ENCODE data around the gene NDUFB8. TPM values are rescaled to one million over a fixed set of nuclear protein-coding genes. Genes with fewer than 3 reads are reported as not detected.

NDUFB8 gene
- total RNA-seq, 1 experiment from 2014 or later: 143 TPM

- Histone ChIP-seq H3K9me3 (no peaks in the 10 kb centered on the region), H3K27me3 (no peaks in the 10 kb centered on the region), H3K36me3 (no peaks in the 10 kb centered on the region), H3K4me3 (no peak overlapping the region)
- no peak for DNase-seq
These were observed 39.1 kb downstream of the NDUFB8 start for GRCh38 chr10:100490531-100490930.

- no peaks in the 10 kb centered on the region for H3K27me3 ChIP-seq
- DNase-seq: no peak
- no peaks in the 10 kb centered on the region for H3K36me3 ChIP-seq
- no peaks in the 10 kb centered on the region for H3K9me3 ChIP-seq
- H3K4me3 ChIP-seq: no peak overlapping the region
These were observed 40.3 kb downstream of the NDUFB8 start for GRCh38 chr10:100489396-100489795.

GRCh38 chr10:100487529-100487928 lies 42.1 kb downstream of the NDUFB8 start:
- H3K4me3 ChIP-seq: no peak overlapping the region
- H3K27me3 ChIP-seq: peaks cover 7% of the 10 kb centered on the region
- no peaks in the 10 kb centered on the region for H3K36me3 ChIP-seq
- H3K9me3 ChIP-seq: no peaks in the 10 kb centered on the region
- DNase-seq: no peak

- Histone ChIP-seq H3K27me3 (peaks cover 20% of the 10 kb centered on the region), H3K36me3 (no peaks in the 10 kb centered on the region), H3K4me3 (no peak overlapping the region), H3K9me3 (no peaks in the 10 kb centered on the region; the same call in 1 of the 2 replicates)
- DNase-seq: no peak
These were observed 43.7 kb downstream of the NDUFB8 start for GRCh38 chr10:100485801-100486495.

GRCh38 chr10:100485366-100485765 lies 44.3 kb downstream of the NDUFB8 start:
- H3K9me3 ChIP-seq: no peaks in the 10 kb centered on the region; the same call in 1 of the 2 replicates
- peaks cover 26% of the 10 kb centered on the region for H3K27me3 ChIP-seq
- no peak for DNase-seq
- H3K4me3 ChIP-seq: no peak overlapping the region
- no peaks in the 10 kb centered on the region for H3K36me3 ChIP-seq

GRCh38 chr10:100483876-100484666 lies 45.6 kb downstream of the NDUFB8 start:
- Histone ChIP-seq H3K4me3 (no peak overlapping the region), H3K27me3 (peaks cover 39% of the 10 kb centered on the region), H3K36me3 (no peaks in the 10 kb centered on the region), H3K9me3 (no peaks in the 10 kb centered on the region; the same call in 1 of the 2 replicates)
- DNase-seq: no peak

GRCh38 chr10:100482834-100483185 lies 46.9 kb downstream of the NDUFB8 start:
- H3K27me3 ChIP-seq: peaks cover 47% of the 10 kb centered on the region
- DNase-seq: no peak
- no peak overlapping the region for H3K4me3 ChIP-seq
- H3K9me3 ChIP-seq: no peaks in the 10 kb centered on the region; the same call in 1 of the 2 replicates
- H3K36me3 ChIP-seq: no peaks in the 10 kb centered on the region

GRCh38 chr10:100482181-100482833 lies 47.4 kb downstream of the NDUFB8 start:
- no peaks in the 10 kb centered on the region for H3K36me3 ChIP-seq
- H3K9me3 ChIP-seq: no peaks in the 10 kb centered on the region; the same call in 1 of the 2 replicates
- peak; percentile 56 for DNase-seq
- H3K27me3 ChIP-seq: peaks cover 47% of the 10 kb centered on the region
- peak overlapping the region; percentile 13 for H3K4me3 ChIP-seq

- Histone ChIP-seq H3K4me3 (peak overlapping the region; percentile 33), H3K27me3 (peaks cover 47% of the 10 kb centered on the region), H3K36me3 (no peaks in the 10 kb centered on the region), H3K9me3 (no peaks in the 10 kb centered on the region; the same call in 1 of the 2 replicates)
- peak; percentile 70 for DNase-seq
These were observed 48.1 kb downstream of the NDUFB8 start for GRCh38 chr10:100481462-100482081.

- Histone ChIP-seq H3K9me3 (no peaks in the 10 kb centered on the region; the same call in 1 of the 2 replicates), H3K4me3 (no peak overlapping the region), H3K36me3 (no peaks in the 10 kb centered on the region), H3K27me3 (peaks cover 47% of the 10 kb centered on the region)
- no peak for DNase-seq
These were observed 49.7 kb downstream of the NDUFB8 start for GRCh38 chr10:100480002-100480401.

GRCh38 chr10:100479037-100479436 lies 50.6 kb downstream of the NDUFB8 start:
- Histone ChIP-seq H3K4me3 (no peak overlapping the region), H3K9me3 (no peaks in the 10 kb centered on the region; the same call in 1 of the 2 replicates), H3K27me3 (peaks cover 47% of the 10 kb centered on the region), H3K36me3 (no peaks in the 10 kb centered on the region)
- no peak for DNase-seq

- H3K27me3 ChIP-seq: peaks cover 44% of the 10 kb centered on the region
- no peak for DNase-seq
- H3K4me3 ChIP-seq: no peak overlapping the region
- H3K36me3 ChIP-seq: no peaks in the 10 kb centered on the region
- no peaks in the 10 kb centered on the region; the same call in 1 of the 2 replicates for H3K9me3 ChIP-seq
These were observed 51.7 kb downstream of the NDUFB8 start for GRCh38 chr10:100477970-100478369.

Other genes starting within 250 kb of the NDUFB8 start
- gene BLOC1S2, start 243.2 kb downstream of the NDUFB8 start, total RNA-seq (2014; rRNA removed; shearing (Covaris generic); ENCODE audit: low replicate concordance): 43.0 and 74.3 TPM in 2 replicates
- not detected in 2 replicates for gene PKD2L1, start 199.6 kb downstream of the NDUFB8 start, total RNA-seq (2014; rRNA removed; shearing (Covaris generic); ENCODE audit: low replicate concordance)
- gene SCD, start 182.6 kb downstream of the NDUFB8 start, total RNA-seq (2014; rRNA removed; shearing (Covaris generic); ENCODE audit: low replicate concordance): 48.8 and 56.3 TPM in 2 replicates
- not detected in 2 replicates for gene WNT8B, start 66.9 kb downstream of the NDUFB8 start, total RNA-seq (2014; rRNA removed; shearing (Covaris generic); ENCODE audit: low replicate concordance)
- 0.72 and 1.2 TPM in 2 replicates for gene SEC31B, start 10.0 kb downstream of the NDUFB8 start, total RNA-seq (2014; rRNA removed; shearing (Covaris generic); ENCODE audit: low replicate concordance)
- gene HIF1AN, start 6.1 kb upstream of the NDUFB8 start, total RNA-seq (2014; rRNA removed; shearing (Covaris generic); ENCODE audit: low replicate concordance): 9.0 and 16.2 TPM in 2 replicates
- not detected in 2 replicates for gene PAX2, start 215.7 kb upstream of the NDUFB8 start, total RNA-seq (2014; rRNA removed; shearing (Covaris generic); ENCODE audit: low replicate concordance)